A673 (cell line): ENCODE data around the gene STAC3.

Experiments
- EZH2 ChIP-seq: fragments of 200-600 bp; sonication (generic); IDR thresholded peaks from 2 replicates; pipeline ENCODE4 v1.6.1; 2017; ENCODE audit warnings: borderline replicate concordance, low read depth, mild to moderate bottlenecking, mixed read lengths, antibody characterized with exemption, low read length; ENCODE audit not compliant: poor library complexity, severe bottlenecking
- TF ChIP-seq, protein P1 (sequence below): fragments of 300-800, 200-600 bp; sonication (generic); conservative IDR thresholded peaks from 2 replicates; pipeline ENCODE4 v1.5.1; 2017; ENCODE audit warnings: low read depth, mild to moderate bottlenecking, antibody characterized with exemption, low read length, moderate library complexity, mixed read lengths

DNA sequence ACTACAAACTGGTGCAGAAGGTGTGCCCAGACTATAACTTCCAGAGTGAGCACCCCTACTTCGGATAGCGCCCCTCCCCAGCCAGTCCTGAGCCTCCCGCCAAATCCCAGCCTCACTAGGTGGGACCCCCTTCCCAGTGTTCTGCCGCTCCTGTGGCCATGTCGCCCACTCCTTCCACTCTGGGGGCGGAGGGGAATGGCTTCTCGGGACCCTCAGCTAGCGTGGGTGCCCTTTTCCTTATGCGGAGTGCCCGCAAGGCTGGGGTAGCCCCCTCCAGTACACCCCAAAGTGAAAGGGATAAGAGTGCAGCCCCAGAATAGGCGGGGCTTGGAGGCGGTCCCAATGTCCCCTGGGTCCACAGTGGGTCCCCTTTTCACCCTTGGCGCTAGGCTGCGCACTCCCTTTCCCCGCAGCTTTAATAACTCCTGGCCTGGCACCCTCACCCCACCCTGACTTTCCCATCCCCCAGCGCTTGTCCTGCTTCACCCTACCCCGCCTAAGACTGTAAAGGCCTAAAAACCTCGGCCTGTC, 25.2 kb downstream of the STAC3 start:
- TF ChIP-seq, protein P1, sequence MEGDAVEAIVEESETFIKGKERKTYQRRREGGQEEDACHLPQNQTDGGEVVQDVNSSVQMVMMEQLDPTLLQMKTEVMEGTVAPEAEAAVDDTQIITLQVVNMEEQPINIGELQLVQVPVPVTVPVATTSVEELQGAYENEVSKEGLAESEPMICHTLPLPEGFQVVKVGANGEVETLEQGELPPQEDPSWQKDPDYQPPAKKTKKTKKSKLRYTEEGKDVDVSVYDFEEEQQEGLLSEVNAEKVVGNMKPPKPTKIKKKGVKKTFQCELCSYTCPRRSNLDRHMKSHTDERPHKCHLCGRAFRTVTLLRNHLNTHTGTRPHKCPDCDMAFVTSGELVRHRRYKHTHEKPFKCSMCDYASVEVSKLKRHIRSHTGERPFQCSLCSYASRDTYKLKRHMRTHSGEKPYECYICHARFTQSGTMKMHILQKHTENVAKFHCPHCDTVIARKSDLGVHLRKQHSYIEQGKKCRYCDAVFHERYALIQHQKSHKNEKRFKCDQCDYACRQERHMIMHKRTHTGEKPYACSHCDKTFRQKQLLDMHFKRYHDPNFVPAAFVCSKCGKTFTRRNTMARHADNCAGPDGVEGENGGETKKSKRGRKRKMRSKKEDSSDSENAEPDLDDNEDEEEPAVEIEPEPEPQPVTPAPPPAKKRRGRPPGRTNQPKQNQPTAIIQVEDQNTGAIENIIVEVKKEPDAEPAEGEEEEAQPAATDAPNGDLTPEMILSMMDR = no peak
- TF ChIP-seq EZH2 = no peak
